Fibroblast of lung (primary cell): ENCODE measurements around the gene IL1RAPL2. TPM values are rescaled to one million over a fixed set of nuclear protein-coding genes. Genes with fewer than 3 reads are reported as not detected.

Experiments
- DNase-seq, 2 donors: peaks; one replicate each; pipeline versions ENCODE4 v3.0.0 to v3.0.0-alpha.2; 2010; ENCODE audit warnings: low read depth in 2 of 2
- H2AFZ ChIP-seq: 2 replicates; pipeline ENCODE4 v1.5.1; 2012; ENCODE audit warnings: low read length, control low read depth, inconsistent platforms
- H3K27ac ChIP-seq: 2 replicates; pipeline ENCODE4 v1.5.1; 2011; ENCODE audit warnings: low read length, control low read depth; ENCODE audit not compliant: insufficient read depth
- H3K27me3 ChIP-seq: 2 replicates; pipeline ENCODE4 v1.5.1; 2011; ENCODE audit warnings: mild to moderate bottlenecking, low read length; ENCODE audit not compliant: control insufficient read depth, insufficient read depth
- H3K36me3 ChIP-seq: 2 replicates; pipeline ENCODE4 v1.5.1; 2011; ENCODE audit warnings: low read length; ENCODE audit not compliant: control insufficient read depth, insufficient read depth
- H3K4me1 ChIP-seq: 2 replicates; pipeline ENCODE4 v1.5.1; 2011; ENCODE audit warnings: low read length; ENCODE audit not compliant: control insufficient read depth, insufficient read depth; ENCODE audit errors: extremely low read depth
- H3K4me2 ChIP-seq: 2 replicates; pipeline ENCODE4 v1.5.1; 2011; ENCODE audit warnings: low read length, control low read depth; ENCODE audit not compliant: insufficient read depth; ENCODE audit errors: extremely low read depth
- H3K4me3 ChIP-seq, 4 experiments: fragments of 200-600 bp in 1 of 4; sonication (generic) in 1 of 4; replicated peaks in 1 of 4; 2 replicates each; pipeline ENCODE4 v1.5.1; 2011 to 2016; ENCODE audit warnings: low read length in 4 of 4, low read depth in 3 of 4, mild to moderate bottlenecking in 3 of 4, control low read depth in 2 of 4, inconsistent platforms in 1 of 4, mixed read lengths in 1 of 4; ENCODE audit not compliant: insufficient read depth in 1 of 4; ENCODE audit errors: control extremely low read depth in 1 of 4
- H3K79me2 ChIP-seq: 2 replicates; pipeline ENCODE4 v1.5.1; 2012; ENCODE audit warnings: mild to moderate bottlenecking, low read length, inconsistent platforms; ENCODE audit not compliant: control insufficient read depth, insufficient read depth
- H3K9ac ChIP-seq: 2 replicates; pipeline ENCODE4 v1.5.1; 2011; ENCODE audit warnings: mild to moderate bottlenecking, low read length, control low read depth; ENCODE audit not compliant: insufficient read depth
- H3K9me3 ChIP-seq: 2 replicates; pipeline ENCODE4 v1.5.1; 2012; ENCODE audit warnings: low read depth, low read length; ENCODE audit not compliant: control insufficient read depth, insufficient read depth
- H4K20me1 ChIP-seq: 2 replicates; pipeline ENCODE4 v1.5.1; 2011; ENCODE audit warnings: low read length; ENCODE audit not compliant: control insufficient read depth, insufficient read depth; ENCODE audit errors: extremely low read depth
- EZH2 ChIP-seq: IDR thresholded peaks from 2 replicates; pipeline ENCODE4 v1.5.1; 2012; ENCODE audit warnings: low read length, control low read depth, mild to moderate bottlenecking; ENCODE audit errors: missing control alignments
- polyA plus RNA-seq, 2 donors: library from polyadenylated mRNA; depleted of rRNA in 1 of 2; stranded (reverse) in 1 of 2; unstranded in 1 of 2; fragments of >200 nt; gene quantifications; 2 replicates each; pipeline ENCODE4 v1.2.1, GENCODE V29; 2011 to 2012; ENCODE audit warnings: missing spikeins in 1 of 2
- total RNA-seq: library from RNA; depleted of rRNA; stranded (reverse); fragments of >200 nt; gene quantifications from 2 replicates; pipeline ENCODE4 v1.2.1, GENCODE V29; 2014
- TF ChIP-seq, protein P1 (sequence below), 2 donors: IDR thresholded peaks in 1 of 2; conservative IDR thresholded peaks in 1 of 2; 1 replicate in 1 of 2; 2 replicates in 1 of 2; pipeline ENCODE4 v1.5.1; 2011 to 2012; ENCODE audit warnings: low read length in 2 of 2, control low read depth in 1 of 2, inconsistent platforms in 1 of 2, low read depth in 1 of 2, mild to moderate bottlenecking in 1 of 2

IL1RAPL2 gene
- total and polyA plus RNA-seq, 2 donors (not counting 1 experiment from before 2014, with no cell fraction given), result 0.22 TPM; not detected in 1

GRCh38 chrX:104564921-104565703 lies 887 bp upstream of the IL1RAPL2 start:
- Histone ChIP-seq H3K79me2 (no peaks in the 10 kb centered on the region), H3K9me3 (no peaks in the 10 kb centered on the region), H2AFZ (no peak overlapping the region), H3K4me1 (no peaks in the 10 kb centered on the region), H3K27me3 (peaks cover 6% of the 10 kb centered on the region), H3K36me3 (no peaks in the 10 kb centered on the region), H3K27ac (no peak overlapping the region), H3K9ac (no peak overlapping the region), H3K4me2 (no peak overlapping the region), H4K20me1 (no peaks in the 10 kb centered on the region), H3K4me3 (no peak overlapping the region)
- no peak for DNase-seq
- TF ChIP-seq EZH2, result no peak
- TF ChIP-seq, protein P1, sequence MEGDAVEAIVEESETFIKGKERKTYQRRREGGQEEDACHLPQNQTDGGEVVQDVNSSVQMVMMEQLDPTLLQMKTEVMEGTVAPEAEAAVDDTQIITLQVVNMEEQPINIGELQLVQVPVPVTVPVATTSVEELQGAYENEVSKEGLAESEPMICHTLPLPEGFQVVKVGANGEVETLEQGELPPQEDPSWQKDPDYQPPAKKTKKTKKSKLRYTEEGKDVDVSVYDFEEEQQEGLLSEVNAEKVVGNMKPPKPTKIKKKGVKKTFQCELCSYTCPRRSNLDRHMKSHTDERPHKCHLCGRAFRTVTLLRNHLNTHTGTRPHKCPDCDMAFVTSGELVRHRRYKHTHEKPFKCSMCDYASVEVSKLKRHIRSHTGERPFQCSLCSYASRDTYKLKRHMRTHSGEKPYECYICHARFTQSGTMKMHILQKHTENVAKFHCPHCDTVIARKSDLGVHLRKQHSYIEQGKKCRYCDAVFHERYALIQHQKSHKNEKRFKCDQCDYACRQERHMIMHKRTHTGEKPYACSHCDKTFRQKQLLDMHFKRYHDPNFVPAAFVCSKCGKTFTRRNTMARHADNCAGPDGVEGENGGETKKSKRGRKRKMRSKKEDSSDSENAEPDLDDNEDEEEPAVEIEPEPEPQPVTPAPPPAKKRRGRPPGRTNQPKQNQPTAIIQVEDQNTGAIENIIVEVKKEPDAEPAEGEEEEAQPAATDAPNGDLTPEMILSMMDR (conservative IDR thresholded peaks at IDR 0.05 in 1 of 2, IDR thresholded peaks at IDR 0.05 in 1 of 2; ENCODE audit: low read depth in 1 of 2, low read length in 2 of 2), result no peak

DNA sequence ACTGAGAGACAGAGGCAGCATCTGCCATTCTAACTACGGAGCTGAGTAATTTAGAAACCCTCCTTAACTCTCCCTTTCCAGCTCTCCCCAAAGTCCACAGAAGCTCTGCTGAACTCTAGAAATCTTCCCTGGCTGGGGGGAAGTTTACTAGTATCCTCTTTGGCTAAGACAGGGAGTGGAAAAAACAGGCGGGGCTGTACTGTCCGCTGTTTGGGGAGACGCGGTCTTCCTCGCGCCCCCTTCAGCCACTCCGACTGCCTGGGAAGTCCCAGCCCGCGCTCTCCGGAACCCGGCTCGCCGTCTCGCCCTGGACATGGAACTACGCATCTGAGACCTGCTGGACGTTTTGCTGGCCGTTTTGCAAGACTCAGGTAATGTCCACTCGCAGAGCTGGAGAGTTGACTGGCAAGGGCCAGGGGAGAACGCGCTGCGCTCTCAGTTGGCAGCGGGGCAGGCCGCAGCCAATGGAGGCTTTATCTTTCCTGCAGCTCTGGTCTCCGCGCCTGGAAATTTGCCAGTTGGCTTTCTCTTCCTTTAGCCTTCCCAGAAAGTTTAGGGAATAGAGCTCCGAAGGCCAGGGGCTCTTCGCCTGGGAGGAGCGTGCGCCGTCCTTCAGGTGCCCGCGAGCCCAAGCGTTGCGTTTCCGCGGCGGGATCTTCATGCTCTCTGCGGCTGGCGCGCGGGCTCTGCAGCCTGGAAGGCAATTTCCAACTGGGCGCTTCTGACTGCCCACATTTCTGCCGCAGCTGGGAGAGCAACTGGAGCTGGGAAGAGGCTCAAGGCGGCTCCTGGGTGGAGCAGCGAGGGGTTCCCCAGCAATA lies 892 bp downstream of the IL1RAPL2 start:
- H3K27me3 ChIP-seq, result peaks cover 6% of the 10 kb centered on the region
- no peaks in the 10 kb centered on the region for H3K4me1 ChIP-seq
- H3K79me2 ChIP-seq, result no peaks in the 10 kb centered on the region
- H3K4me3 ChIP-seq, result no peak overlapping the region
- H3K27ac ChIP-seq, result no peak overlapping the region
- no peak for TF ChIP-seq EZH2
- TF ChIP-seq, protein P1 (conservative IDR thresholded peaks at IDR 0.05 in 1 of 2, IDR thresholded peaks at IDR 0.05 in 1 of 2; ENCODE audit: low read depth in 1 of 2, low read length in 2 of 2), result no peak
- no peaks in the 10 kb centered on the region for H4K20me1 ChIP-seq
- H3K9ac ChIP-seq, result no peak overlapping the region
- H3K36me3 ChIP-seq, result no peaks in the 10 kb centered on the region
- no peak overlapping the region for H2AFZ ChIP-seq
- no peak for DNase-seq
- no peaks in the 10 kb centered on the region for H3K9me3 ChIP-seq
- H3K4me2 ChIP-seq, result no peak overlapping the region

DNA sequence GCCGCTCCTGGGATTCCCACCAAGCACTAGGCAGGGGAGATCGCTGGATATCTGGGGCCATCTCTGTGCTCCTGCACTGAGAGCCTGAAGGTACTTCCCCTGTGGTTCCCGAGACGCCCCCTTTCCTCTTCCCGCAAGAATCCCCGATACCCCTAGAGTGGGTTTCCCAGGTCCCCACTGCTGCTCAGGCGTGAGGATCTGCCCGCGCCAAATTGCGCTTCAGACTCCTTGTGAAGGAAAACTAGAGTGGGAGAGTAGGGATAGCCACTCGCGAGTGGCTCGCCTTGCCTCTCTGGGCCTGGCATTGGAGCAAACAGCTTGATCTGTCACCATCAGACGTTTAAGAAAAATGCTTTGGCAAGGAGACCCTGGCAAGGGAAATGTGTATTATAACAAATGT lies 1.5 kb downstream of the IL1RAPL2 start:
- no peak overlapping the region for H3K27ac ChIP-seq
- H3K4me3 ChIP-seq, result no peak overlapping the region
- no peak overlapping the region for H2AFZ ChIP-seq
- no peaks in the 10 kb centered on the region for H3K9me3 ChIP-seq
- H3K36me3 ChIP-seq, result no peaks in the 10 kb centered on the region
- TF ChIP-seq, protein P1 (conservative IDR thresholded peaks at IDR 0.05 in 1 of 2, IDR thresholded peaks at IDR 0.05 in 1 of 2; ENCODE audit: low read depth in 1 of 2, low read length in 2 of 2), result no peak
- no peak for TF ChIP-seq EZH2
- H3K9ac ChIP-seq, result no peak overlapping the region
- no peaks in the 10 kb centered on the region for H3K4me1 ChIP-seq
- H3K79me2 ChIP-seq, result no peaks in the 10 kb centered on the region
- H3K4me2 ChIP-seq, result no peak overlapping the region
- peaks cover 6% of the 10 kb centered on the region for H3K27me3 ChIP-seq
- no peaks in the 10 kb centered on the region for H4K20me1 ChIP-seq
- no peak for DNase-seq
